Panc1 (cell line): Measurements from ENCODE around the gene RNGTT. TPM values are rescaled to one million over a fixed set of nuclear protein-coding genes. Genes with fewer than 3 reads are reported as not detected.

Experiments used
- ATAC-seq: fragments of 200-7000 bp; cut with Tn5 transposase; 2 replicates; pipeline ENCODE4 v1.9.1; 2020; ENCODE audit warnings: mild to moderate bottlenecking, moderate library complexity
- BruUV-seq: library from RNA; stranded (reverse); fragments of 400-500 nt; replicated peaks from 2 replicates; lab custom pipeline; 2021; lab: Mats Ljungman, UMichigan
- CTCF ChIA-PET: fragments of 300-600 bp; sonication (Branson Sonifier 250); formaldehyde crosslinking; loops from one replicate; lab custom pipeline; 2022; ENCODE audit warnings: antibody characterized with exemption; lab: Charles Lee
- POLR2A ChIA-PET: fragments of 300-600 bp; sonication (Branson Sonifier 250); formaldehyde crosslinking; loops from one replicate; lab custom pipeline; 2022; ENCODE audit warnings: antibody characterized with exemption; lab: Charles Lee
- DNase-seq: peaks from one replicate; pipeline ENCODE4 v3.0.0-alpha.2; 2010; ENCODE audit warnings: low read depth, low spot score
- H3K27ac ChIP-seq: 2 replicates; pipeline ENCODE4 v1.5.1; 2011; ENCODE audit warnings: mild to moderate bottlenecking, low read length, inconsistent platforms
- H3K27me3 ChIP-seq: fragments of 200-500 bp; sonication (Bioruptor generic); 2 replicates; pipeline ENCODE4 v1.6.0; 2014; ENCODE audit warnings: low read length, inconsistent platforms; ENCODE audit not compliant: control insufficient read depth, insufficient read depth
- H3K36me3 ChIP-seq: fragments of 200-500 bp; sonication (Bioruptor generic); 2 replicates; pipeline ENCODE4 v1.5.1; 2014; ENCODE audit warnings: inconsistent platforms, mild to moderate bottlenecking, low read length, moderate library complexity; ENCODE audit not compliant: control insufficient read depth, insufficient read depth
- H3K4me1 ChIP-seq: 2 replicates; pipeline ENCODE4 v1.5.1; 2011; ENCODE audit warnings: inconsistent platforms, mild to moderate bottlenecking, low read length, moderate library complexity; ENCODE audit not compliant: control insufficient read depth, insufficient read depth
- H3K4me3 ChIP-seq, 2 experiments: 2 replicates each; pipeline ENCODE4 v1.5.1; 2011 to 2012; ENCODE audit warnings: low read depth in 2 of 2, low read length in 2 of 2, mild to moderate bottlenecking in 2 of 2, inconsistent platforms in 1 of 2, moderate library complexity in 1 of 2
- H3K9me3 ChIP-seq: fragments of 200-500 bp; sonication (Bioruptor generic); 2 replicates; pipeline ENCODE4 v1.5.1; 2014; ENCODE audit warnings: low read depth, mild to moderate bottlenecking, inconsistent platforms, low read length, moderate library complexity; ENCODE audit not compliant: control insufficient read depth, insufficient read depth
- POLR2AphosphoS5 ChIP-seq: IDR thresholded peaks from 2 replicates; pipeline ENCODE4 v1.6.1; 2012; ENCODE audit warnings: mild to moderate bottlenecking, low read depth, low read length, moderate library complexity
- SIN3A ChIP-seq: IDR thresholded peaks from 2 replicates; pipeline ENCODE4 v1.6.1; 2012; ENCODE audit warnings: low read depth, mild to moderate bottlenecking, low read length, moderate library complexity, borderline replicate concordance; ENCODE audit not compliant: insufficient read depth
- TCF7L2 ChIP-seq: IDR thresholded peaks from 2 replicates; pipeline ENCODE4 v1.6.1; 2011; ENCODE audit warnings: mild to moderate bottlenecking, low read depth, low read length, inconsistent platforms
- in situ Hi-C: cut with HindIII; loops from 2 replicates; pipeline ENCODE4 v1.10.0; 2016; ENCODE audit warnings: low sequenced_read_pairs, low pct_unique_long_range_greater_than_20kb
- intact Hi-C: fragments of 100-400 bp; cut with micrococcal nuclease; formaldehyde crosslinking; loops from one replicate; pipeline ENCODE4 v1.10.0; 2022; ENCODE audit not compliant: unreplicated experiment
- total RNA-seq: library from RNA; stranded (reverse); gene quantifications from one replicate; pipeline ENCODE4 v1.2.1, GENCODE V29; 2021; ENCODE audit not compliant: unreplicated experiment
- TF ChIP-seq, protein P1 (sequence below), 2 experiments: IDR thresholded peaks; 2 replicates each; pipeline ENCODE4 v1.6.1; 2011 to 2012; ENCODE audit warnings: low read depth in 2 of 2, control low read depth in 1 of 2, low read length in 1 of 2, mild to moderate bottlenecking in 1 of 2, moderate library complexity in 1 of 2; ENCODE audit not compliant: insufficient read depth in 1 of 2
- TF ChIP-seq, protein P2 (sequence below): fragments of 450-650 bp; IDR thresholded peaks from 2 replicates; pipeline ENCODE4 v1.5.1; 2017; ENCODE audit warnings: mild to moderate bottlenecking

The RNGTT gene
- total RNA-seq, 1 experiment from 2014 or later = 21.2 TPM

DNA sequence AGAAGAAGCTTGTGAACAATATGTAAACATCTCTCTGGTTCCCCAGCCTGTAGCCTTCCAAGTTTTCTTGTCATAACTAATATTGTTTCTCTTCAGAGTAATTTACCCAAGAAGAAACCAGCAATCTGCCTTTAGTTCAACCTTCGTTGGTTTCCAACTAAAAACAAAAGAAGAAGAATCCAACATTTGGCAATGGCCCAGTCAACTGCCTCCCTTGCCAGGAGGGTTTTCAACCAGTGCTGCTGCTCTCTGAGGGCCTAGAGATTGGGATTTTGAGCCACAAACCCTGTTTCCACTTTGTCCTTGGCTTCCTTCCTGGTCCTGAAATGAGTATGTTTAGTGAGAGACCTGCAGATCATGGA is 401.5 kb downstream of the RNGTT start:
- no peaks in the 10 kb centered on the region for H3K9me3 ChIP-seq
- H3K27me3 ChIP-seq = no peaks in the 10 kb centered on the region
- CTCF ChIA-PET = no interaction called here
- no TSS peak for BruUV-seq
- intact Hi-C loops (no loop called here), in situ Hi-C loops (no loop called here)
- no peak overlapping the region for H3K4me3 ChIP-seq
- DNase-seq (no peak), ATAC-seq (no peak)
- H3K36me3 ChIP-seq = no peaks in the 10 kb centered on the region
- TF ChIP-seq SIN3A = no peak
- no peak for TF ChIP-seq TCF7L2
- TF ChIP-seq, protein P1, sequence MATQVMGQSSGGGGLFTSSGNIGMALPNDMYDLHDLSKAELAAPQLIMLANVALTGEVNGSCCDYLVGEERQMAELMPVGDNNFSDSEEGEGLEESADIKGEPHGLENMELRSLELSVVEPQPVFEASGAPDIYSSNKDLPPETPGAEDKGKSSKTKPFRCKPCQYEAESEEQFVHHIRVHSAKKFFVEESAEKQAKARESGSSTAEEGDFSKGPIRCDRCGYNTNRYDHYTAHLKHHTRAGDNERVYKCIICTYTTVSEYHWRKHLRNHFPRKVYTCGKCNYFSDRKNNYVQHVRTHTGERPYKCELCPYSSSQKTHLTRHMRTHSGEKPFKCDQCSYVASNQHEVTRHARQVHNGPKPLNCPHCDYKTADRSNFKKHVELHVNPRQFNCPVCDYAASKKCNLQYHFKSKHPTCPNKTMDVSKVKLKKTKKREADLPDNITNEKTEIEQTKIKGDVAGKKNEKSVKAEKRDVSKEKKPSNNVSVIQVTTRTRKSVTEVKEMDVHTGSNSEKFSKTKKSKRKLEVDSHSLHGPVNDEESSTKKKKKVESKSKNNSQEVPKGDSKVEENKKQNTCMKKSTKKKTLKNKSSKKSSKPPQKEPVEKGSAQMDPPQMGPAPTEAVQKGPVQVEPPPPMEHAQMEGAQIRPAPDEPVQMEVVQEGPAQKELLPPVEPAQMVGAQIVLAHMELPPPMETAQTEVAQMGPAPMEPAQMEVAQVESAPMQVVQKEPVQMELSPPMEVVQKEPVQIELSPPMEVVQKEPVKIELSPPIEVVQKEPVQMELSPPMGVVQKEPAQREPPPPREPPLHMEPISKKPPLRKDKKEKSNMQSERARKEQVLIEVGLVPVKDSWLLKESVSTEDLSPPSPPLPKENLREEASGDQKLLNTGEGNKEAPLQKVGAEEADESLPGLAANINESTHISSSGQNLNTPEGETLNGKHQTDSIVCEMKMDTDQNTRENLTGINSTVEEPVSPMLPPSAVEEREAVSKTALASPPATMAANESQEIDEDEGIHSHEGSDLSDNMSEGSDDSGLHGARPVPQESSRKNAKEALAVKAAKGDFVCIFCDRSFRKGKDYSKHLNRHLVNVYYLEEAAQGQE (IDR thresholded peaks at IDR 0.05; ENCODE audit: insufficient read depth in 1 of 2, low read depth in 2 of 2, low read length in 1 of 2) = no peak
- no peak for TF ChIP-seq POLR2AphosphoS5
- TF ChIP-seq, protein P2, sequence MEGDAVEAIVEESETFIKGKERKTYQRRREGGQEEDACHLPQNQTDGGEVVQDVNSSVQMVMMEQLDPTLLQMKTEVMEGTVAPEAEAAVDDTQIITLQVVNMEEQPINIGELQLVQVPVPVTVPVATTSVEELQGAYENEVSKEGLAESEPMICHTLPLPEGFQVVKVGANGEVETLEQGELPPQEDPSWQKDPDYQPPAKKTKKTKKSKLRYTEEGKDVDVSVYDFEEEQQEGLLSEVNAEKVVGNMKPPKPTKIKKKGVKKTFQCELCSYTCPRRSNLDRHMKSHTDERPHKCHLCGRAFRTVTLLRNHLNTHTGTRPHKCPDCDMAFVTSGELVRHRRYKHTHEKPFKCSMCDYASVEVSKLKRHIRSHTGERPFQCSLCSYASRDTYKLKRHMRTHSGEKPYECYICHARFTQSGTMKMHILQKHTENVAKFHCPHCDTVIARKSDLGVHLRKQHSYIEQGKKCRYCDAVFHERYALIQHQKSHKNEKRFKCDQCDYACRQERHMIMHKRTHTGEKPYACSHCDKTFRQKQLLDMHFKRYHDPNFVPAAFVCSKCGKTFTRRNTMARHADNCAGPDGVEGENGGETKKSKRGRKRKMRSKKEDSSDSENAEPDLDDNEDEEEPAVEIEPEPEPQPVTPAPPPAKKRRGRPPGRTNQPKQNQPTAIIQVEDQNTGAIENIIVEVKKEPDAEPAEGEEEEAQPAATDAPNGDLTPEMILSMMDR = no peak
- no peak overlapping the region for H3K27ac ChIP-seq
- POLR2A ChIA-PET = no interaction called here
- peaks cover 2% of the 10 kb centered on the region; the same call in 1 of the 2 replicates for H3K4me1 ChIP-seq

DNA sequence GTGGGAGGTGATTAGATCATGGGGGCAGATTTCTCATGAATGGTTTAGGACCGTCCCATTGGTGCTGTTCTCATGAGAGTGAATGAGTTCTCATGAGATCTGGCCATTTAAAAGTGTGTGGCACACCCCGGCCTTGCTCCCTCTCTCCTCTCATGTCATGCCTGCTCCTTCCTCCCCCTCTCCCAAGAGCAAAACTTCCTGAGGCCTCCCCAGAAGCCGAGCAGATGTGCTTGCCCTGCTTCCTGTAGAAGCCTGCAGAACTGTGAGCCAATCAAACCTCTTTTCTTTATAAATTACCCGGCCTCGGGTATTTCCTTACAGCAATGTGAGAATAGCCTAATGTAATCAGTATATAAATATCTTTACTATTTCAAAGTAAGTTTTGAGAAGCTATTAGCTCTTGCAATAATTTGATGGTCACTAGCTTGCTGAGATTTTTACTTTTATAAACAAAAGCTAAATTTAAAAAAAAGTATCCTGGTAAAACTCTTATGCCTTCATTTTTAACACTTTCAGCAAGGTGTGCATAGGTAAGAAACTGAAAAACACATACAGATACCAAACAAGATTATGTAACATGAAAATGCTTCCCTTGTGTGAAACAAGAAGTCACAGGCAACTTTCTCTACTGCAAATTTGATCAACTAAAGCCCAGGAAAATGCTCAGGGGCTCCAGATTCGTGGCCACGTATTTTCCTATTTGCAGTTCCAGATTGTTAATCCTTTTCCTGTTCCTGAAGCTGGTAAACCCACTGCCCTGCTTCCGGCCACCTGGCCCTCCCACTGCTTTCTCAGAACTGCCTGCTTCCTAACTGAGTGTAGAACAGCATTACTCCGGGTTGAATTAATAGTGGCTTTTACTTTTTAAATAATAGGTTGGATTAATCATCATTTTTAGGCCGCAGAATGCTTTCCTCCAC is 402.1 kb downstream of the RNGTT start:
- Histone ChIP-seq H3K4me1 (peaks cover 2% of the 10 kb centered on the region; the same call in 1 of the 2 replicates), H3K36me3 (no peaks in the 10 kb centered on the region), H3K27ac (no peak overlapping the region), H3K27me3 (no peaks in the 10 kb centered on the region), H3K4me3 (no peak overlapping the region), H3K9me3 (no peaks in the 10 kb centered on the region)
- BruUV-seq = no TSS peak
- DNase-seq = no peak
- POLR2A ChIA-PET = no interaction called here
- ATAC-seq = no peak
- intact Hi-C loops (no loop called here), in situ Hi-C loops (no loop called here)
- CTCF ChIA-PET = no interaction called here
- TF ChIP-seq, protein P2 = no peak
- TF ChIP-seq, protein P1 (IDR thresholded peaks at IDR 0.05; ENCODE audit: insufficient read depth in 1 of 2, low read depth in 2 of 2, low read length in 1 of 2) = no peak
- TF ChIP-seq POLR2AphosphoS5 = no peak
- TF ChIP-seq SIN3A = no peak
- no peak for TF ChIP-seq TCF7L2
